ENCODE results near the gene P4HB.

P4HB gene

GRCh38 chr17:81807210-81807719, 53.1 kb downstream of the P4HB start:
- DNase-seq = no peak

GRCh38 chr17:81806461-81807209, 53.7 kb downstream of the P4HB start:
- no peak for DNase-seq

- no peak for DNase-seq
Measured at GRCh38 chr17:81805707-81806460, 54.5 kb downstream of the P4HB start.

- DNase-seq = no peak
Measured at GRCh38 chr17:81804559-81805399, 55.6 kb downstream of the P4HB start.

GRCh38 chr17:81803728-81804558, 56.4 kb downstream of the P4HB start, which contains the start of gene GCGR:
Gene GCGR (plus strand): TSS chr17:81804150. CDS start chr17:81809019, 4,869 bp downstream.
- no peak for DNase-seq

GRCh38 chr17:81802856-81803643, 57.3 kb downstream of the P4HB start:
- DNase-seq = no peak

- DNase-seq = no peak
Measured at GRCh38 chr17:81802048-81802758, 58.1 kb downstream of the P4HB start.

GRCh38 chr17:81801327-81801726, 59.0 kb downstream of the P4HB start:
- no peak for DNase-seq

GRCh38 chr17:81794509-81794908, 65.8 kb downstream of the P4HB start:
- no peak for DNase-seq

GRCh38 chr17:81794074-81794476, 66.3 kb downstream of the P4HB start:
- no peak for DNase-seq

All from activated effector memory CD4-positive, alpha-beta T cell treated with anti-CD3 and anti-CD28 coated beads, Interleukin-2, amount 50 U/mL, for 16 hours (primary cell).